Stomach (tissue), 9 donors: Measurements from ENCODE around the gene RNF224. TPM values are rescaled to one million over a fixed set of nuclear protein-coding genes. Genes with fewer than 3 reads are reported as not detected.
A peak's percentile ranks its signal among the peaks of the same experiment; 100 is the strongest.

Experiments
- DNase-seq, 2 donors: peaks; one replicate each; pipeline versions ENCODE4 v3.0.0 to v3.0.0-alpha.2; 2013 to 2019
- H3K27ac ChIP-seq, 5 donors: fragments of 200-600 bp in 4 of 5; sonication (generic) in 4 of 5; one replicate each; pipeline ENCODE4 v1.5.1; 2013 to 2019; ENCODE audit warnings: mild to moderate bottlenecking in 1 of 5, moderate library complexity in 1 of 5
- H3K27me3 ChIP-seq, 3 donors: fragments of 200-600 bp; sonication (generic); one replicate each; pipeline ENCODE4 v1.5.1; 2017 to 2019; ENCODE audit warnings: mixed run types in 1 of 3
- H3K36me3 ChIP-seq, 4 donors: fragments of 200-600 bp; sonication (generic); 1 replicate in 3 of 4; 2 replicates in 1 of 4; pipeline ENCODE4 v1.5.1; 2016 to 2019
- H3K4me1 ChIP-seq, 4 donors: fragments of 200-600 bp; sonication (generic); one replicate each; pipeline ENCODE4 v1.5.1; 2016 to 2019
- H3K4me3 ChIP-seq, 4 donors: fragments of 200-600 bp; sonication (generic) in 3 of 4; one replicate each; pipeline ENCODE4 v1.5.1; 2016 to 2019; ENCODE audit warnings: mild to moderate bottlenecking in 1 of 4
- H3K9me3 ChIP-seq, 4 donors: fragments of 200-600 bp; sonication (generic); one replicate each; pipeline ENCODE4 v1.5.1; 2016 to 2019
- CTCF ChIP-seq, 7 experiments: fragments of 450-650 bp in 4 of 7; fragments of 200-600 bp in 3 of 7; sonication (generic) in 3 of 7; IDR thresholded peaks; one replicate each; pipeline ENCODE4 v1.5.1; 2016 to 2019; ENCODE audit warnings: antibody characterized with exemption in 7 of 7, control low read depth in 2 of 7, mild to moderate bottlenecking in 1 of 7
- EP300 ChIP-seq: sonication (generic); formaldehyde crosslinking; IDR thresholded peaks from one replicate; pipeline ENCODE4 v1.6.1; 2017; ENCODE audit warnings: antibody characterized with exemption
- POLR2A ChIP-seq, 4 donors: fragments of 450-650 bp; IDR thresholded peaks; one replicate each; pipeline ENCODE4 v1.6.1; 2016; ENCODE audit warnings: antibody characterized with exemption in 4 of 4, control low read depth in 2 of 4, mild to moderate bottlenecking in 1 of 4, moderate library complexity in 1 of 4
- POLR2AphosphoS5 ChIP-seq, 3 donors: sonication (generic); formaldehyde crosslinking; IDR thresholded peaks; one replicate each; pipeline ENCODE4 v1.6.1; 2016; ENCODE audit warnings: antibody characterized with exemption in 3 of 3
- WGBS, 5 donors: extraction: QIAGEN DNeasy Blood & Tissue Kit in 3 of 5; methylation state at CpG; one replicate each; pipeline versions ENCODE4 v1.1.5 to v1.1.7; 2013 to 2018; 5-methylcytosine and 5-hydroxymethylcytosine counted together
- intact Hi-C: fragments of 100-400 bp; cut with DNase I; formaldehyde crosslinking; loops from one replicate; pipeline ENCODE4 v1.15.1; 2023; ENCODE audit warnings: low total_unique reads
- polyA plus RNA-seq, 3 donors: library from polyadenylated mRNA; stranded (reverse); fragments of 200-250 nt; gene quantifications; one replicate each; pipeline ENCODE4 v1.2.3, GENCODE V29; 2013
- total RNA-seq, 5 donors: library from RNA; depleted of rRNA; stranded (reverse); fragments of >200 nt; gene quantifications; one replicate each; pipeline versions ENCODE4 v1.1.0 to v1.2.3, GENCODE V29; 2014 to 2016
- donor health status: healthy with polysubstance abuse.
- donor health status: Bipolar disorder and iron deficiency.
- donor health status: healthy.

Gene RNF224
- total and polyA plus RNA-seq, 8 donors = 1.0 TPM; not detected in 7

GRCh38 chr9:137265496-137266161 is 38.3 kb downstream of the RNF224 start:
- Histone ChIP-seq H3K27ac (no peak overlapping the region), H3K36me3 (peaks cover 41 to 74% (median 63%) of the 10 kb centered on the region in 4 donors), H3K27me3 (no peaks in the 10 kb centered on the region), H3K4me3 (no peak overlapping the region), H3K9me3 (no peaks in the 10 kb centered on the region), H3K4me1 (peaks cover 24 to 51% (median 43%) of the 10 kb centered on the region in 4 donors)
- WGBS, 5 donors = 89 to 96% (median 90%) methylated on average over 22 to 29 of the region's 29 CpGs
- intact Hi-C loops = no loop called here
- no peak for TF ChIP-seq CTCF (IDR thresholded peaks at IDR 0.05)
- no peak for TF ChIP-seq EP300
- TF ChIP-seq POLR2AphosphoS5 (IDR thresholded peaks at IDR 0.05) = no peak
- TF ChIP-seq POLR2A (IDR thresholded peaks at IDR 0.05) = no peak
- DNase-seq = no peak

- Histone ChIP-seq H3K9me3 (no peaks in the 10 kb centered on the region), H3K4me1 (peaks cover 24 to 57% (median 49%) of the 10 kb centered on the region in 4 donors), H3K27me3 (no peaks in the 10 kb centered on the region), H3K36me3 (peaks cover 41 to 80% (median 69%) of the 10 kb centered on the region in 4 donors), H3K4me3 (no peak overlapping the region), H3K27ac (no peak overlapping the region)
- peak in 1 of 2 donors; percentile 7 for DNase-seq
- intact Hi-C loops = no loop called here
- whole genome bisulfite sequencing, 5 donors = 84 to 93% (median 87%) methylated on average over 15 of the region's 15 CpGs
- TF ChIP-seq POLR2AphosphoS5 (IDR thresholded peaks at IDR 0.05) = no peak
- no peak for TF ChIP-seq CTCF (IDR thresholded peaks at IDR 0.05)
- no peak for TF ChIP-seq EP300
Observed at GRCh38 chr9:137266162-137266527, 38.8 kb downstream of the RNF224 start.

GRCh38 chr9:137266585-137267453 is 39.5 kb downstream of the RNF224 start:
- intact Hi-C loops = no loop called here
- 89 to 96% (median 90%) methylated on average over 24 to 34 of the region's 34 CpGs for WGBS, 5 donors
- Histone ChIP-seq H3K9me3 (no peaks in the 10 kb centered on the region), H3K27ac (peak overlapping the region in 1 of 5 donors; percentile 76), H3K4me1 (peaks cover 24 to 60% (median 54%) of the 10 kb centered on the region in 4 donors), H3K36me3 (peaks cover 42 to 86% (median 74%) of the 10 kb centered on the region in 4 donors), H3K4me3 (no peak overlapping the region), H3K27me3 (no peaks in the 10 kb centered on the region)
- no peak for TF ChIP-seq CTCF (IDR thresholded peaks at IDR 0.05)
- no peak for TF ChIP-seq EP300
- TF ChIP-seq POLR2A (IDR thresholded peaks at IDR 0.05) = no peak
- no peak for DNase-seq

GRCh38 chr9:137267933-137268355 is 40.6 kb downstream of the RNF224 start:
- H3K4me1 ChIP-seq = peaks cover 28 to 69% (median 60%) of the 10 kb centered on the region in 4 donors
- no peaks in the 10 kb centered on the region for H3K27me3 ChIP-seq
- WGBS, 5 donors = 85 to 93% (median 88%) methylated on average over 2 to 6 of the region's 6 CpGs
- no peaks in the 10 kb centered on the region for H3K9me3 ChIP-seq
- H3K27ac ChIP-seq = peak overlapping the region; percentile 52 to 95 (median 77)
- TF ChIP-seq POLR2A (IDR thresholded peaks at IDR 0.05) = no peak
- no peak for TF ChIP-seq CTCF (IDR thresholded peaks at IDR 0.05)
- TF ChIP-seq EP300 = no peak
- TF ChIP-seq POLR2AphosphoS5 (IDR thresholded peaks at IDR 0.05) = no peak
- H3K4me3 ChIP-seq = peak overlapping the region in 1 of 4 donors; percentile 30
- DNase-seq = peak in 1 of 2 donors; percentile 4
- intact Hi-C loops = no loop called here
- H3K36me3 ChIP-seq = peaks cover 52 to 93% (median 82%) of the 10 kb centered on the region in 4 donors
